Measurements from ENCODE around the gene KCNH5. TPM values are rescaled to one million over a fixed set of nuclear protein-coding genes. Genes with fewer than 3 reads are reported as not detected.

Gene KCNH5
- total RNA-seq, 1 experiment from 2014 or later = under 0.01 TPM

DNA sequence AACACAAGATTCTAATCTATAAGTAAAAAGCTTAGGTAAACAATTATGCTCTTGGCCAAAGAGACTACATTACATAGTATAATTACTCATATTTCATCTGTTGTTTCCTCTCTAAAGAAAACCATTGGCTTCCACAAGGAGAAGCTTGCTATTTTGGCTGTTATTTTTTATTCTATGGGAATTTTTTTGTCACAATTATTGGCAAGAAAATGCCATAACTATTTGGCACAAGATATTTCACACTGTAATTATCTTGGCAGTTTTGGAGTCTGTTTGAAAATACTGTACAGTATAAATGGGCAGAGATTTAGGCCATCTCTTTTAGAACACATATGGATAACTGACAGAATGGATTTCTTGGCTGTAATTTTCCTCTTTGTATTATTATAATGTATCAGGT lies 51.2 kb downstream of the KCNH5 start:
- no peak for DNase-seq (ENCODE audit: low read depth)

DNA sequence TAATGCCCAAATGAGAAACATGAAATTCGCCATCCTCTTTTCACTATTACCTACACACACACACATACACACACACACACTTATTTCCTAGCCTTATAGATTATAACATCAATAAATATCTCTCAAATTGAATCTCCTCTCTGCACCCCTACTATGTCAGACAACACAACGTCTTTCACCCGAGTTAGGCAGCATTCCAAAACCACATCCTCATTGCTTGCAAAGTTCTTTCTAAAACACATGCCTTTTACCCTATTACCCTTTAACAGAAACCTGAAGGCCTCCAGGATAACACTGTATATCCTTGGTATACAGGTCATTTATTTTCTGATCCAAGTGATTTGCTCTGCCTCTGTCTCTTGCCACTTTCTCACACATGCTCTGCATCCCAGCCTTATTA lies 56.3 kb downstream of the KCNH5 start:
- peak; percentile 5 for DNase-seq (ENCODE audit: low read depth)

- DNase-seq (ENCODE audit: low read depth) = no peak
These were observed 61.4 kb downstream of the KCNH5 start for GRCh38 chr14:62983821-62984220.

- no peak for DNase-seq (ENCODE audit: low read depth)
These were observed 64.6 kb downstream of the KCNH5 start for GRCh38 chr14:62980693-62981092.

DNA sequence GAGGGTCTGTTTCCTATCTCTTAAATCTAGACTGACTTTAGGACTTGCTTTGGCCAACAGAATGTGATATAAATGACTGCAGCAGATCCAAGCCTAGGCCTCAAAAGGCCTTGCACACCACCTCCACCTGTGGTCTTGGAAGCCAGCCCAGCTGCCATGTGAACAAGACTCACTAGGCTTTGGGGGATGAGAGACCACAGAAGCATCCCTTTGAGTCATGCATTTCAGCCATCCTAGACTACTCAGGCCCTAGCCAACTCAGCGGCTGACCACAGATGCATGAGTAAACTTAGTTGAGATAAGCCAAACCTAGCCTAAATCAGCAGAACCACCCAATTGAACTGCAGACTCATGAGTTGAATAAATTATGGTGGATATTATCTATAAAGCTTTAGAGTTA lies 87.7 kb downstream of the KCNH5 start:
- DNase-seq (ENCODE audit: low read depth) = peak; percentile 72

DNA sequence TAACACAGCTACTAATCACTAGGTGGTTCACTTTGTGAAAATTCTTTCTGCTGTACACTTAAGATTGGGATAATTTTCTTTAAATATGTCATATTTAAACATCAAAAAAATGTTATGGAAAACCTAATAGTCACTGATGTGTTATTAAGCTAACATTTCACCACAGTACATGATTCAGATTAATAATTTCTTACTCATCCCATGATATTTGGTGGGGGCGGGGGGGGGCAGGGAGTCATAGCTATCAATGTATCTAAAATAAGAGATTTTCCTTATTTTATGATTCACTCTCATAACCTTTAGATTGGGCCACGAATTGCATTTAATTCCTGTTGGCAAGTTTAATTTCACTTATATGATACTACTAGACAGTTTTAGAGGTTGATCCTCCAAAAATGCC lies 88.8 kb downstream of the KCNH5 start:
- no peak for DNase-seq (ENCODE audit: low read depth)

DNA sequence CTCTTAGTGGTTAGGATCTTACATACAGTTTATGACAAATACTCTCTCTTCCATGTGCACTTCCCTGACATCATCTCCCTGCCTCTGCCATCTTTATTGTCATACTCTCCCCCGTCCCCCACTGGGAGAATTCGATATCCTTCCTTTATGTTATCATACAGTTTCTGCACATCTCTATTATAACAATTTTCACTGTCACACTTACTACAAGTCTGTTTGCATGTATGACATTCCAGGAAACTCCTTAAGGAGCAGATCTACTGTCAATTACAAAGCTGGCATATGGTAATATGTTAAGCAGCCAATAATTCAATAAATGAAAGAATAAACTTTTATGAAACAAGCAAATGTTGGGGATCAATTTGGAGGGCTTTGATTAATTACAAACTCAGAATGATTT lies 91.1 kb downstream of the KCNH5 start:
- no peak for DNase-seq (ENCODE audit: low read depth)

GRCh38 chr14:62952226-62952625 lies 93.0 kb downstream of the KCNH5 start:
- DNase-seq (ENCODE audit: low read depth) = no peak

DNA sequence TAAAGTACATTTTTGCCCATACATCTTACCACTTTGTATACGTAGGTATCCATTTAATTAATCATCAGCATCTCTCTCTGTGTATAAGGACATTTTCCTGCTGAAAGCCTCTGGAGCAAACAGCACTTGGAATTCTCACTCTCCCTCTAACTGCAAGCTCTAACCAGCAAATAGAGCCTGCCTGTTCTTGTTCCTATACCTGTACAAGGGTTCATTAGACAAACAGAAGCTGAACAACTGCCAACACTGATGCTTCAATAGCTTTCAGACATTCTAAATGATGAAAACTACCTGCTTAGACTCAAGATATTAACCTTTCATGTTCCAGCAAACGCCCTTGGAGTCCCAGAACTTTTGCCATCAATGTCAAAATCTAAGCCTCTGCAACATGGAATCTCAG lies 98.0 kb downstream of the KCNH5 start:
- no peak for DNase-seq (ENCODE audit: low read depth)

GRCh38 chr14:62946221-62946620 lies 99.0 kb downstream of the KCNH5 start:
- DNase-seq (ENCODE audit: low read depth) = no peak

DNA sequence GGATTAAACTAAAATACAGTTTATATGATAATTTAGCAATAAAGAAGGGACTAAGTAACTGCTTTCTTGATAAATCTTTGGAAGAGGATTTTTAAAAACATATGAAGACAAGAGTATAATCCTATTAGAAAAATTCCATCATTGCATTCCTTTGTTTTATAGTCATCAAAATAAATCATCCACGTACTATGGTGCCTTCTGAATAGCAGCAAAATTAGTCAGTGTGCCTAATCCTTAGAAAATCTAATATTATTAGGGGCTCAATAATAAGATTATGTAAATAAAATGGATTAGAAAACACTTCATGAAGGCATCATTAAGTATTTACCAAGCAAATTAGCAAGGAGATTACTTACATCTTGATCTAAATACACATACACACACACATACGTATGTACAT lies 102.1 kb downstream of the KCNH5 start:
- DNase-seq (ENCODE audit: low read depth) = no peak

DNA sequence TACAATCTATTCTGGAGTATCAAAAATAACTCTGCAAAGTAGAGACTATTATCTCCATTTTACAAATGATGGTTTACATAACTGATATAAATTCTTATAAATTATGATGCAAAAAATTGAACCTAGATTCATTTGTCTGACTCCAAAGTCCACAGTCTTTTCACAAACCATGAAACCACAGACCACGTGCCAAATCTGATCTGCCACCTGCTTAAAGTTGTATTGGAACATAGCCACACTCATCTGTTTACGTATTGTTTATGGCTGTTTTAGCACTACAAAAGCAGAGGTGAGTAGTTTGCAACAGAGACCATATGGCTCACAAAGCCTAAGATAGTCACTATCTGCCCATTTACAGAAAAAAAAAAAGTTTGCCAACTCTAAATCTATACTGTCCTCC lies 105.3 kb downstream of the KCNH5 start:
- no peak for DNase-seq (ENCODE audit: low read depth)

DNA sequence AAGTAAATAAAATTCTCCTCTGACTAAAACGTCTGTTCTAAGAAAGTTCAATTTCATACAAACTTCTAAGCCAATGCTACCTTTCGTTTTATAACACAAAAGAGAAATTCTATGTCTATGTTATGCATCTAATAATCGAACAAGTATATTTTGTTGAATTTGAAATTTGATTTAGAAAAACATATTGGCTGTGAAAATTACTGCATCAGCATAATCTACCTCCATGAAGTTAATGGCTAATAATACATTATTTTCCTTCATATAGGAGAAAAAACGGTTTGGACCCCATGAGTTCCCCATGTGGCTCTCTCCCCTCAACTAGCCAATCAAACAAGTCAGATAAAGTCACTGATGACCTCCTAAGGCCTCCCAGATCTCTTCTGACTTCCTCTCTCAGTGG lies 106.5 kb downstream of the KCNH5 start:
- DNase-seq (ENCODE audit: low read depth) = no peak

DNA sequence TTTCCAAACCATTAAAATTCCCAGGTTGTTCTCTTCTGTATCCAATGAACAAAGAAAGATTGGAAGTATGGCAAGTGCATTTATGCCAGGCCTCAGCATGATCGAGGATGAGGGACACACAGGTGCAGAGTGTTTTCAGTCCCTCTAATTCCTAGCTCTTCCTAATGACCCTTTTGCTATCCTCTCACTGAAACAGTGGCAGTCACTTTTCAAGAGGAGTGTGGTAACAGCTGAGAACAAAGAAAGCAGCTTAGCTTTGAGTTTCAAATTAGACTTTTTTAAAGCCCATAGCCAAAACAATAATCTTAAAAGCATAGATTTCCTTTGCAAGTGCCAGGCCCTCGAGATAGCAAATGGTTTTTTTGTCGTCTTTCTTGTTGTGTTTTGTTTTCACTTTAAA lies 110.8 kb downstream of the KCNH5 start:
- DNase-seq (ENCODE audit: low read depth) = no peak

GRCh38 chr14:62921466-62921865 lies 123.8 kb downstream of the KCNH5 start:
- no peak for DNase-seq (ENCODE audit: low read depth)

GRCh38 chr14:62916551-62916950 lies 128.7 kb downstream of the KCNH5 start:
- DNase-seq (ENCODE audit: low read depth) = no peak

GRCh38 chr14:62914873-62915272 lies 130.4 kb downstream of the KCNH5 start:
- DNase-seq (ENCODE audit: low read depth) = no peak

GRCh38 chr14:62914025-62914424 lies 131.2 kb downstream of the KCNH5 start:
- DNase-seq (ENCODE audit: low read depth) = no peak

DNA sequence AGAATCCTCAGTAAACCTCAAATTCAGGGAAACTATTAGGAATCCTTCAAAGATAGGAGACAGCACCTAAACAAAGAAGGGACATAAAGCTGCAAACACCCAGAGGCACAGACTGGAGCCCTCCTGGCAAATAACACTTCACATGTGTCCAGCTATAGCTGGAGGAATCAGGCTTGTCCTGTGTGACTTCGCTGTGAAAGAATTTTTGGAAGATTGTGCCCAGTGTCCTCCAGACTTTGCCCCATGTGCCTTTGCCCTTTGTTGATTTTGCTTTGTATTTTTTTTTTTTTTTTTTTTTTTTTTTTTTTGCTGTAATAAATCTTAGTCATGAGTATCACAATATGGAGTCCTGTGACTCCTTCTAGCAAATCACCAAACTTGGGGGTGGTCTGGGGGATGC lies 136.8 kb downstream of the KCNH5 start:
- no peak for DNase-seq (ENCODE audit: low read depth)

GRCh38 chr14:62905566-62905965 lies 139.7 kb downstream of the KCNH5 start:
- no peak for DNase-seq (ENCODE audit: low read depth)

DNA sequence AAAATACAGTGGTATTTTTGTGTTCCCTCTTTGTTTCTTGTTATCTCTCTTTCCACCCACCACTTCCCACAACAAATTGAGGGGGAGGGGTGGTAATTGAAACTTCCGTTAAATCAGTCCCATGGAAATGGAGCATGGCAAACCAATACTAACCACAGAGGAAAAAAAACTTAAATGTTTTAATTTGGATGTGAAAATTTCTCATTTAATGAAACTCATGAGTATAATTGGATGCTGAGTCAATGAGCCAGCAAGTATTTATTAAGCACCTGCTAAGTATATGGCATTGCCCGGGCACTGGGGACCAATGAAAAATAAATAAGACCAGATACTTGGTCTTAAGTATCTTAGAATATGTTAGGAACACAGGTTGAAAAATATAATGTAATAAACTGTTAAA lies 147.5 kb downstream of the KCNH5 start:
- DNase-seq (ENCODE audit: low read depth) = no peak

- DNase-seq (ENCODE audit: low read depth) = no peak
These were observed 148.3 kb downstream of the KCNH5 start for GRCh38 chr14:62896932-62897456.

DNA sequence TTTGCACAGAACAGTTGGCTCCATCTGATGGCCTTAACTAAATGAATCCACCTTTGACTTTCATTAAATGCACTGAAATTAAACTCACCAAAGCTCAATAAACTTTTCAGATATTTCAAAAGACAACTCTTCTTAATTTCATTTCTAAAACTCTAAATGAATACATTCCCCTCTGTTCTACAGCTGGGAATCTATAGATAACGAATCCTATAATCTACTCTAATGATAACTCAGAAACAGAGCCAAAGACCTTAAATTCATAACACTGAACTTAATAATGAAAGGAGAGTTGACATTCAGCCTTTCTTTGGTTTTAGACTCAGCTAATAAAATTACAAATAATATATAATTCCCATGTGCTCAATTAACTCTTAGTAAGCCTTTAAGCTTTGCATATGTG lies 150.5 kb downstream of the KCNH5 start:
- DNase-seq (ENCODE audit: low read depth) = no peak

GRCh38 chr14:62889364-62889763 lies 155.9 kb downstream of the KCNH5 start:
- DNase-seq (ENCODE audit: low read depth) = no peak

DNA sequence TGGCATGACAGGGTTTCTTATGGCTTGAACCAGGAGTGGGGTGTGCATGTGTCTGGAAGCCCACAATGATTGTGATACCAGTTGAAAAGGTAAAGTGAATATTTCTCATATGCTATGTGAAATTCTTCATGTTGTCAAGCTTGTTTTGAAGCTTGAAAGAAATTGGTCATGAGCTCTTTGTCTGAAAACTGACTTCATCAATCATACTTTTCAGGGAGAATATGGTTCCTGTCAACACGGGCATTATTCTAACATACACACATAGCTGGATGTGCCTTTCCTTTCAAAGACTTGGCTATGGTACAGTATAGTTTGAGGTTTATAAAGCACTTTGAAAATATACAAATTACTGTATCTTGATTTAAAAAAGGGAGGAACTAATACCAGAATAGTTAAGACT lies 158.8 kb downstream of the KCNH5 start:
- DNase-seq (ENCODE audit: low read depth) = no peak

All from RPMI7951 (cell line).